BE2C (cell line): ENCODE results near the gene ZNF133.

Experiments
- DNase-seq: peaks from one replicate; pipeline ENCODE4 v3.0.0-alpha.2; 2020
- H3K27me3 ChIP-seq: fragments of 250-450 bp; sonication (Bioruptor Pico); 2 replicates; pipeline ENCODE4 v1.5.1; 2020; ENCODE audit warnings: mild to moderate bottlenecking
- H3K36me3 ChIP-seq: fragments of 250-450 bp; sonication (Bioruptor Pico); 2 replicates; pipeline ENCODE4 v1.5.1; 2020; ENCODE audit warnings: mild to moderate bottlenecking
- H3K4me1 ChIP-seq: fragments of 250-450 bp; sonication (Bioruptor Pico); 2 replicates; pipeline ENCODE4 v1.5.1; 2020
- H3K4me3 ChIP-seq: 2 replicates; pipeline ENCODE4 v1.5.1; 2011; ENCODE audit warnings: low read depth, low read length
- H3K9me3 ChIP-seq: fragments of 250-450 bp; sonication (Bioruptor Pico); 2 replicates; pipeline ENCODE4 v1.5.1; 2020
- CTCF ChIP-seq: IDR thresholded peaks from 2 replicates; pipeline ENCODE4 v1.5.1; 2012; ENCODE audit warnings: mild to moderate bottlenecking, low read depth, low read length

ZNF133 gene

GRCh38 chr20:18313411-18313810, 25.1 kb downstream of the ZNF133 start:
- Histone ChIP-seq H3K4me1 (no peaks in the 10 kb centered on the region), H3K36me3 (peaks cover 19% of the 10 kb centered on the region), H3K9me3 (no peaks in the 10 kb centered on the region), H3K27me3 (no peaks in the 10 kb centered on the region), H3K4me3 (no peak overlapping the region)
- no peak for DNase-seq
- no peak for TF ChIP-seq CTCF

- Histone ChIP-seq H3K4me1 (no peaks in the 10 kb centered on the region), H3K9me3 (no peaks in the 10 kb centered on the region), H3K27me3 (no peaks in the 10 kb centered on the region), H3K4me3 (no peak overlapping the region), H3K36me3 (peaks cover 19% of the 10 kb centered on the region)
- no peak for DNase-seq
- no peak for TF ChIP-seq CTCF
These were observed 26.6 kb downstream of the ZNF133 start for GRCh38 chr20:18314786-18315406.

- Histone ChIP-seq H3K27me3 (no peaks in the 10 kb centered on the region; the same call in 1 of the 2 replicates), H3K4me3 (no peak overlapping the region), H3K9me3 (no peaks in the 10 kb centered on the region), H3K36me3 (peaks cover 19% of the 10 kb centered on the region), H3K4me1 (no peaks in the 10 kb centered on the region)
- TF ChIP-seq CTCF: no peak
- no peak for DNase-seq
These were observed 27.8 kb downstream of the ZNF133 start for GRCh38 chr20:18316166-18316565.

GRCh38 chr20:18321316-18321715, 33.0 kb downstream of the ZNF133 start:
- no peaks in the 10 kb centered on the region; the same call in 1 of the 2 replicates for H3K27me3 ChIP-seq

GRCh38 chr20:18321976-18322950, 33.9 kb downstream of the ZNF133 start:
- no peaks in the 10 kb centered on the region for H3K9me3 ChIP-seq
- TF ChIP-seq CTCF: no peak
- H3K27me3 ChIP-seq: no peaks in the 10 kb centered on the region; the same call in 1 of the 2 replicates
- no peak for DNase-seq
- H3K4me1 ChIP-seq: no peaks in the 10 kb centered on the region
- H3K36me3 ChIP-seq: 0 out of 2 replicates have a peak, but pooled peaks cover under 1% of the 10 kb centered on the region
- H3K4me3 ChIP-seq: no peak overlapping the region

More at GRCh38 chr20:18321316-18321715, 33.0 kb downstream of the ZNF133 start:
- Histone ChIP-seq H3K36me3 (peaks cover 8% of the 10 kb centered on the region; the same call in 1 of the 2 replicates), H3K9me3 (no peaks in the 10 kb centered on the region), H3K4me3 (no peak overlapping the region), H3K4me1 (no peaks in the 10 kb centered on the region)
- no peak for TF ChIP-seq CTCF
- no peak for DNase-seq

GRCh38 chr20:18323705-18324104, 35.4 kb downstream of the ZNF133 start:
- H3K4me1 ChIP-seq: no peaks in the 10 kb centered on the region
- no peak for DNase-seq
- no peaks in the 10 kb centered on the region for H3K9me3 ChIP-seq
- H3K4me3 ChIP-seq: no peak overlapping the region
- H3K36me3 ChIP-seq: no peaks in the 10 kb centered on the region
- no peaks in the 10 kb centered on the region; the same call in 1 of the 2 replicates for H3K27me3 ChIP-seq
- TF ChIP-seq CTCF: no peak
